ENCODE results near the gene SETDB1. TPM values are rescaled to one million over a fixed set of nuclear protein-coding genes. Genes with fewer than 3 reads are reported as not detected.

The SETDB1 gene
- total and polyA plus RNA-seq, 2 of the 8 experiments (the other 6 are each of a cell fraction or from before 2014, with no cell fraction given): 27.5 to 48.8 TPM

DNA sequence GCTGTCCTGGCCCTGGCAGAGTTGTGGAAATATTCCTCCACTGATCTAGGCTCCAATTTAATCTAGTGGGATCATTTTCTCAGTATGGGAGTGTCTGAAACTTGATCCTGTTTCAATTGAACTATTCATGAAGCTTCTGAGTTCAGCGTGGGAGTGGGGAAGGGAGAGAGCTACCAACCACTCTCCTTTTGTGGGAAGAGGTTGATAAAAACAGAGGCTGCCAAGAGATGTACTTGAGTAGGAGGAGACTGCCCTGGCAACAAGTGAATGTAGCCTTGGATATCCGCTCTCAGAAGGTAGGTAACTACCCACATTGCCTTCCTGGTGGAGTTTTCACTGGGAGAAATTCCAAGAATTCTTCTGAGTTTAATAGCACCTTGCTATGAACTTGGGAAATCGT is 39.1 kb upstream of the SETDB1 start, which contains the start of gene CTXND2:
TSS of gene CTXND2 (plus strand) at position 119 of the 400 bp plus-strand sequence. CDS start 25,179 bp downstream, outside the sequence.
- H3K9me3 ChIP-seq (ENCODE audit: insufficient read depth in 2 of 2, low read depth in 1 of 2, low read length in 1 of 2): no peaks in the 10 kb centered on the region
- no peaks in the 10 kb centered on the region for H3K79me2 ChIP-seq (ENCODE audit: control insufficient read depth in 1 of 2, insufficient read depth in 2 of 2, low read length in 2 of 2)
- no peak within 1 kb of the TSS for H3K56ac ChIP-seq (replicated peaks; ENCODE audit: insufficient read length, low read depth, low read length)
- no peak within 1 kb of the TSS for H3K4ac ChIP-seq (replicated peaks; ENCODE audit: insufficient read length, low read depth, low read length)
- FAIRE-seq: no peak
- H3K9ac ChIP-seq (replicated peaks in 1 of 4; ENCODE audit: extremely low read depth in 1 of 4, low read depth in 3 of 4, low read length in 3 of 4): no peak within 1 kb of the TSS
- CTCF ChIA-PET (ENCODE audit: partially characterized antibody): interaction anchor here (1.2 kb wide), 1 partner anchor 58 kb away, joined by 3 read pairs; no protein-coding TSS in a partner anchor
- POLR2A ChIA-PET (ENCODE audit: partially characterized antibody): interaction anchor here (0.8 kb wide), 1 partner anchor 999 kb away, joined by 3 read pairs; a partner anchor contains a TSS
- no peaks in the 10 kb centered on the region for H3K79me1 ChIP-seq (ENCODE audit: low read depth, low read length)
- no peak within 1 kb of the TSS for H2BK120ac ChIP-seq (replicated peaks; ENCODE audit: low read depth, low read length)
- H2BK12ac ChIP-seq (ENCODE audit: low read depth, low read length): no peak within 1 kb of the TSS
- no peak within 1 kb of the TSS for H2BK5ac ChIP-seq (ENCODE audit: low read depth, low read length)
- H3K18ac ChIP-seq (ENCODE audit: extremely low read depth, low read length): no peak within 1 kb of the TSS
- H3K23ac ChIP-seq (ENCODE audit: insufficient read length): no peak within 1 kb of the TSS
- H2AK5ac ChIP-seq (ENCODE audit: low read depth, low read length): no peak within 1 kb of the TSS
- no peaks in the 10 kb centered on the region for H3K36me3 ChIP-seq (ENCODE audit: control insufficient read depth in 2 of 4, insufficient read depth in 4 of 4, low read length in 3 of 4)
- no peak within 1 kb of the TSS for H2BK15ac ChIP-seq (ENCODE audit: low read length)
- DNase-seq (ENCODE audit: low read depth in 1 of 2, low spot score in 2 of 2): no peak
- H2BK20ac ChIP-seq (ENCODE audit: low read length): no peak within 1 kb of the TSS
- peaks cover 0 to 2% (median 0%) of the 10 kb centered on the region in 4 experiments; a peak in 1 of 7 replicates for H3K4me1 ChIP-seq (replicated peaks in 1 of 4; ENCODE audit: control insufficient read depth in 3 of 4, insufficient read depth in 4 of 4, low read length in 3 of 4)
- H3K27ac ChIP-seq (ENCODE audit: low read depth, low read length): no peak within 1 kb of the TSS
- no peak within 1 kb of the TSS for H4K91ac ChIP-seq (replicated peaks; ENCODE audit: insufficient read length, low read length)
- H3K23me2 ChIP-seq (ENCODE audit: low read depth, low read length): no peaks in the 10 kb centered on the region
- no peaks in the 10 kb centered on the region for H3K27me3 ChIP-seq (replicated peaks in 1 of 4; ENCODE audit: control insufficient read depth in 3 of 4, extremely low read depth in 1 of 4, insufficient read depth in 3 of 4, low read length in 3 of 4)
- no peak within 1 kb of the TSS for H3K4me3 ChIP-seq (ENCODE audit: extremely low read depth in 1 of 4, insufficient read depth in 2 of 4, low read depth in 3 of 4, low read length in 4 of 4)
- no peak within 1 kb of the TSS for H4K5ac ChIP-seq (ENCODE audit: insufficient read length, low read depth, low read length)
- no peaks in the 10 kb centered on the region for H4K20me1 ChIP-seq (replicated peaks in 1 of 2; ENCODE audit: control insufficient read depth in 1 of 2, insufficient read depth in 2 of 2, low read length in 2 of 2)
- H2AFZ ChIP-seq (ENCODE audit: low read length): peak within 1 kb of the TSS; percentile 44; the same call in 1 of the 2 replicates
- 79% methylated on average over 3 of the region's 3 CpGs; no CpG with 5 or more reads in 1 of the 2 experiments for WGBS, 2 experiments (ENCODE audit: extremely low coverage in 1 of 2, insufficient coverage in 1 of 2, insufficient read length in 1 of 2, insufficient replicate concordance in 2 of 2, low coverage in 1 of 2, low lambda C conversion rate in 2 of 2, missing lambda C conversion rate in 1 of 2)
- H3K14ac ChIP-seq (ENCODE audit: insufficient read length): no peak within 1 kb of the TSS
- no peak within 1 kb of the TSS for H4K8ac ChIP-seq (ENCODE audit: extremely low read depth, insufficient read depth, low read length)
- H3K4me2 ChIP-seq (ENCODE audit: insufficient read depth in 1 of 2, low read depth in 2 of 2, low read length in 2 of 2): no peak within 1 kb of the TSS
- TF ChIP-seq ZNF274 (IDR thresholded peaks at IDR 0.05; ENCODE audit: borderline replicate concordance, extremely low read depth, low read length): no peak
- no peak for TF ChIP-seq CEBPB (IDR thresholded peaks at IDR 0.05; ENCODE audit: low read depth, low read length)
- TF ChIP-seq, protein P1, sequence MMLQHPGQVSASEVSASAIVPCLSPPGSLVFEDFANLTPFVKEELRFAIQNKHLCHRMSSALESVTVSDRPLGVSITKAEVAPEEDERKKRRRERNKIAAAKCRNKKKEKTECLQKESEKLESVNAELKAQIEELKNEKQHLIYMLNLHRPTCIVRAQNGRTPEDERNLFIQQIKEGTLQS (IDR thresholded peaks at IDR 0.05; ENCODE audit: insufficient read depth, low read depth, low read length): no peak
- no peak for TF ChIP-seq TAF1 (IDR thresholded peaks at IDR 0.05; ENCODE audit: low read depth, low read length)
- no peak for TF ChIP-seq SAP30 (IDR thresholded peaks at IDR 0.05; ENCODE audit: insufficient read depth, insufficient replicate concordance, low read length)
- no peak for TF ChIP-seq SRF (IDR thresholded peaks at IDR 0.05; ENCODE audit: low read depth, low read length)
- TF ChIP-seq BACH1 (IDR thresholded peaks at IDR 0.05; ENCODE audit: low read length): no peak
- TF ChIP-seq SIX5 (IDR thresholded peaks at IDR 0.05; ENCODE audit: low read depth, low read length): no peak
- TF ChIP-seq POLR2AphosphoS5 (IDR thresholded peaks at IDR 0.05; ENCODE audit: low read depth, low read length): no peak
- TF ChIP-seq, protein P2, sequence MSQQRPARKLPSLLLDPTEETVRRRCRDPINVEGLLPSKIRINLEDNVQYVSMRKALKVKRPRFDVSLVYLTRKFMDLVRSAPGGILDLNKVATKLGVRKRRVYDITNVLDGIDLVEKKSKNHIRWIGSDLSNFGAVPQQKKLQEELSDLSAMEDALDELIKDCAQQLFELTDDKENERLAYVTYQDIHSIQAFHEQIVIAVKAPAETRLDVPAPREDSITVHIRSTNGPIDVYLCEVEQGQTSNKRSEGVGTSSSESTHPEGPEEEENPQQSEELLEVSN (IDR thresholded peaks at IDR 0.05): no peak
- TF ChIP-seq TAF7 (optimal IDR thresholded peaks at IDR 0.05; ENCODE audit: borderline replicate concordance, low read depth, low read length): no peak
- no peak for TF ChIP-seq GABPA (IDR thresholded peaks at IDR 0.05; ENCODE audit: borderline replicate concordance, insufficient read depth, low read length)
- no peak for TF ChIP-seq TBP (IDR thresholded peaks at IDR 0.05; ENCODE audit: low read depth, low read length)
- no peak for TF ChIP-seq BCL11A (IDR thresholded peaks at IDR 0.05; ENCODE audit: low read depth in 2 of 2, low read length in 2 of 2)

All from H1 (cell line).